Lung (tissue), 12 donors: Measurements from ENCODE around the gene CYP39A1. TPM values are rescaled to one million over a fixed set of nuclear protein-coding genes. Genes with fewer than 3 reads are reported as not detected.

ENCODE experiments used
- ATAC-seq: fragments of 200-7000 bp; cut with Tn5 transposase; one replicate; pipeline ENCODE4 v1.9.1; 2020; ENCODE audit warnings: moderate number of reproducible peaks; ENCODE audit not compliant: insufficient read depth, low FRiP score
- DNase-seq, 3 donors: peaks; one replicate each; pipeline ENCODE4 v3.0.0-alpha.2; 2013 to 2017
- H3K27ac ChIP-seq, 2 donors: one replicate each; pipeline ENCODE4 v1.5.1; 2013; ENCODE audit warnings: mild to moderate bottlenecking in 2 of 2, moderate library complexity in 2 of 2, control low read depth in 1 of 2, inconsistent platforms in 1 of 2, low read depth in 1 of 2, low read length in 1 of 2
- H3K27me3 ChIP-seq, 3 donors: one replicate each; pipeline ENCODE4 v1.5.1; 2013; ENCODE audit warnings: low read length in 2 of 3; ENCODE audit not compliant: control insufficient read depth in 3 of 3, insufficient read depth in 3 of 3
- H3K36me3 ChIP-seq, 4 donors: one replicate each; pipeline ENCODE4 v1.5.1; 2013; ENCODE audit warnings: low read length in 4 of 4, mild to moderate bottlenecking in 1 of 4, moderate library complexity in 1 of 4; ENCODE audit not compliant: control insufficient read depth in 4 of 4, insufficient read depth in 4 of 4
- H3K4me1 ChIP-seq, 5 donors: one replicate each; pipeline ENCODE4 v1.5.1; 2013; ENCODE audit warnings: low read length in 5 of 5, mild to moderate bottlenecking in 2 of 5, moderate library complexity in 1 of 5; ENCODE audit not compliant: control insufficient read depth in 5 of 5, insufficient read depth in 5 of 5
- H3K4me3 ChIP-seq: one replicate; pipeline ENCODE4 v1.5.1; 2013; ENCODE audit warnings: mild to moderate bottlenecking, control low read depth, moderate library complexity
- H3K9ac ChIP-seq, 2 donors: one replicate each; pipeline ENCODE4 v1.5.1; 2013; ENCODE audit warnings: low read length in 2 of 2, control low read depth in 1 of 2; ENCODE audit not compliant: insufficient read depth in 1 of 2
- H3K9me3 ChIP-seq, 4 donors: one replicate each; pipeline ENCODE4 v1.5.1; 2013; ENCODE audit warnings: low read length in 3 of 4, mild to moderate bottlenecking in 1 of 4, moderate library complexity in 1 of 4; ENCODE audit not compliant: control insufficient read depth in 4 of 4, insufficient read depth in 3 of 4
- WGBS, 2 donors: extraction: QIAGEN DNeasy Blood & Tissue Kit; methylation state at CpG; one replicate each; pipeline ENCODE4 v1.1.7; 2013; 5-methylcytosine and 5-hydroxymethylcytosine counted together
- polyA plus RNA-seq, 2 donors: library from polyadenylated mRNA; stranded (reverse); fragments of 200-250 nt; gene quantifications; one replicate each; pipeline ENCODE4 v1.2.1, GENCODE V29; 2013
- total RNA-seq, 2 donors: library from RNA; depleted of rRNA in 1 of 2; stranded (reverse); fragments of >200 nt in 1 of 2; gene quantifications; one replicate each; pipeline ENCODE4 v1.2.1, GENCODE V29; 2014 to 2021
- TF ChIP-seq, protein P1 (sequence below): IDR thresholded peaks from 2 replicates; pipeline ENCODE4 v1.5.1; 2012; ENCODE audit warnings: mild to moderate bottlenecking; ENCODE audit errors: control extremely low read depth, extremely low read depth
- donor health status: control.
- donor health status: control.
- donor health status: Bipolar disorder and iron deficiency.
- donor health status: healthy.
- donor health status: DM: yes; HTN: yes; CAD: no.

CYP39A1 gene
- total and polyA plus RNA-seq, 4 donors: 2.2 to 14.4 (median 5.0) TPM

DNA sequence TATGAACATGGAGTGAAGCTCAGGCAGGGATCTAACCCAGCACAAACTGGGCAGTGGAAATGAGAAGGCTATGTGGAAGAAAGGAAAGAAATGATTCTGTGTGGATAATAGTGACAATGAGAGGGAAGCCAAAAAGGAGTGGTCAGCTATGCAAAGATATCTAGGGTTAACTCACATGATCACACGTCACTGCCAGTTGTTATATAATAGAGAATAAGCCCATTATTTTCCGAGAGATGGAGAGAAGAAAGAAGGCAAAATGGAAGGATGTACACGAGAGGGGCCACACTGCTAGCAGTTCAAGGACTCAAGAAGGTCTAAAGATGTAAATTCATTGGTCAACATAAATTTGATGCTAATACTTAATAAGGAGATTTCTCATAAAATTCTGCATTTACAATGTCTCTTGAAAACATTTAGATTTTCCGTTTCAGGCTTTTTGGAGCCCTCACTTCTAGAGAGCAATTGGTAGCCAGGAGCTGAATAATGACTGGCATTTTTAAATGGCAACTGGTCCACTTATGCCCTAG lies 142.6 kb downstream of the CYP39A1 start:
- no peak overlapping the region for H3K4me3 ChIP-seq
- no peak for DNase-seq
- H3K27ac ChIP-seq: peak overlapping the region in 1 of 2 donors; percentile 84
- 82 to 91% methylated on average over 4 of the region's 4 CpGs for WGBS, 2 donors
- no peaks in the 10 kb centered on the region for H3K27me3 ChIP-seq
- no peak for ATAC-seq
- TF ChIP-seq, protein P1, sequence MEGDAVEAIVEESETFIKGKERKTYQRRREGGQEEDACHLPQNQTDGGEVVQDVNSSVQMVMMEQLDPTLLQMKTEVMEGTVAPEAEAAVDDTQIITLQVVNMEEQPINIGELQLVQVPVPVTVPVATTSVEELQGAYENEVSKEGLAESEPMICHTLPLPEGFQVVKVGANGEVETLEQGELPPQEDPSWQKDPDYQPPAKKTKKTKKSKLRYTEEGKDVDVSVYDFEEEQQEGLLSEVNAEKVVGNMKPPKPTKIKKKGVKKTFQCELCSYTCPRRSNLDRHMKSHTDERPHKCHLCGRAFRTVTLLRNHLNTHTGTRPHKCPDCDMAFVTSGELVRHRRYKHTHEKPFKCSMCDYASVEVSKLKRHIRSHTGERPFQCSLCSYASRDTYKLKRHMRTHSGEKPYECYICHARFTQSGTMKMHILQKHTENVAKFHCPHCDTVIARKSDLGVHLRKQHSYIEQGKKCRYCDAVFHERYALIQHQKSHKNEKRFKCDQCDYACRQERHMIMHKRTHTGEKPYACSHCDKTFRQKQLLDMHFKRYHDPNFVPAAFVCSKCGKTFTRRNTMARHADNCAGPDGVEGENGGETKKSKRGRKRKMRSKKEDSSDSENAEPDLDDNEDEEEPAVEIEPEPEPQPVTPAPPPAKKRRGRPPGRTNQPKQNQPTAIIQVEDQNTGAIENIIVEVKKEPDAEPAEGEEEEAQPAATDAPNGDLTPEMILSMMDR: no peak
- no peaks in the 10 kb centered on the region for H3K36me3 ChIP-seq
- peaks cover 2 to 13% (median 4%) of the 10 kb centered on the region in 5 donors for H3K4me1 ChIP-seq
- H3K9me3 ChIP-seq: no peaks in the 10 kb centered on the region
- H3K9ac ChIP-seq: no peak overlapping the region

DNA sequence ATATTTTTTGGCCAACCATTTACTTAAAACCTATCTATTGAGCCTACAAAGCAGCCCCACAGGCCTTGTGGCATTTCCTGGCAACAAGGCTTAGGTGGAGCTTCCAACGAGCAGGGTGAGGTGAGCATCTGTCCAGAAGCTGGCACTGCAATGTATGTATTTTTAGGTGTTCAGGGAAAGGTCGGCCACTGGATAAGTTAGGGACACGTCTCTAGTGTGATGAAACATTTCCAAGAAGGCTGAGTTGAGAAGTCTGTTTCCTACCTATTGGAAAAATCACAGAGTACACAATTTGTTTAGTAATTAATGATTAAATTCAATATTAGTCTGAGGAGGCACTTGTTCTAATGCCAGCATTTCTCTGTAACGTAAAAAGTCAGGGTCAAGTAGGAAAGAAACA lies 143.6 kb downstream of the CYP39A1 start:
- no peaks in the 10 kb centered on the region for H3K27me3 ChIP-seq
- H3K27ac ChIP-seq: peak overlapping the region in 1 of 2 donors; percentile 88
- no peaks in the 10 kb centered on the region for H3K36me3 ChIP-seq
- no peak for ATAC-seq
- no peak overlapping the region for H3K4me3 ChIP-seq
- no peak overlapping the region for H3K9ac ChIP-seq
- H3K4me1 ChIP-seq: peaks cover 2 to 13% (median 4%) of the 10 kb centered on the region in 5 donors
- H3K9me3 ChIP-seq: no peaks in the 10 kb centered on the region
- TF ChIP-seq, protein P1: no peak
- 62 to 80% methylated on average over 4 of the region's 4 CpGs for WGBS, 2 donors
- DNase-seq: no peak

DNA sequence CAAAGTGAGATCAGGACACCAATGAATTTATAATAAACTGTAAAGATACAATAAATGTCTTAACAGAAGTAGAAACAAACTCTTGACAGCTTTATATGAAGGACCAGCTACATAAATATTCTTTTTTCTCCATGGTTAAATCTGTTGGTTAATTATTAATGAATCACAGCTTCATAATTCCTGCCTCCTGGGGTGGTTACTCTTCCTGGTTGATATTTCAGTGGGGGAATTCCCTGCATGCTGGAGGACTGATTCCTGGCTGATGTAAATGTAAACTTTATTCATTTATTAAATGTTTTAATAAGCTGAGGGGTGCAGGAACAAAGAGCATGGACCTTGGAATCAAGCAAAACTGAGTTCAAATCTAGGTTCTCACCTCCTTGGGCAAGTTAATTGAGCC lies 145.2 kb downstream of the CYP39A1 start:
- no peak overlapping the region for H3K9ac ChIP-seq
- DNase-seq (no peak), ATAC-seq (no peak)
- peak overlapping the region in 1 of 2 donors; percentile 88 for H3K27ac ChIP-seq
- TF ChIP-seq, protein P1: no peak
- no peak overlapping the region for H3K4me3 ChIP-seq
- peaks cover 2 to 19% (median 4%) of the 10 kb centered on the region in 5 donors for H3K4me1 ChIP-seq
- H3K36me3 ChIP-seq: no peaks in the 10 kb centered on the region
- no peaks in the 10 kb centered on the region for H3K27me3 ChIP-seq
- no peaks in the 10 kb centered on the region for H3K9me3 ChIP-seq
